NCI-H2107 (cell line): Measurements from ENCODE around the gene GLO1.

Experiments used
- DNase-seq: peaks from one replicate; lab custom pipeline; 2025; lab: John Stamatoyannopoulos, UW

The GLO1 gene

DNA sequence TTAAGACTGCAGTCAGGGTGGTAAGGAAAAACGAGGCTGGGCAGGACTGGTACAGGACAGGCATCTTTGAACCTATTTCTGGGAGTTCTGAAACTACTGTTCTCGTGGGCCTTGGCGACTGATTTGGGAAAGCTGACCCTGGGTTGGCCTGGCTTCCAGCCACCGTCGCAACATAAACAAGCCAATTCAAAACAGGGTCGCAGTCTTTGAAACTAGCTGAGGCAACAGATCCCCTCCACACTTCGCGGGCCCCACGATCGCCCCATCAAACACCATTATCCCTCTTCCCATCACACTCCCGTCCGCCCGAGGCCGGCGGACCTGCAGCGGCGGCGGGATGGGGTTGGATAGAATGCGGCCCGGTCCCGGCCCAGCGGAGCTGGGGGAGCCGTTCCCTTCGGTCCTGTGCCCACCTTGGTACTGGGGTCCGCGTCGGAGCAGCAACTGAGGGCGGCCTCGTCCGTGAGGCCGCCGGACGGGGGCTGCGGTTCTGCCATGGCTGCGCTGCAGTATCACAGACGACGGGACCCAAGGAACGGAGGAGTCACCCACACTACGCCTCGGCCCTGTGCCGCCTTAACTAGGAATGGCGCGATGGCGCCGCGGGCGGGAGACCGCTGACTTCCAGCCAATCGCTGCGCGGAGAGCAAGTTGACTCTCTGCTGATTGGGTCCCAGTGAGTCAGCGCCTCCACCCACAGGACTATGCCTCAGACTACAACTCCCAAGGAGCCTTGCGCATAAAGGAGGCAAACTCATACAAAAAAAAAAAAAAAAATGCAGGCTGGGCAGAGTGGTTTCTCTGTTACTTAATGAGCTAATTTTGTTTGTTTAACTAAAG, at the start of gene GLO1:
Gene GLO1 (minus strand): TSS at position 588 of the 840 bp plus-strand sequence. CDS start 91 bp downstream, at position 497.
- DNase-seq, result peak; percentile 82

DNA sequence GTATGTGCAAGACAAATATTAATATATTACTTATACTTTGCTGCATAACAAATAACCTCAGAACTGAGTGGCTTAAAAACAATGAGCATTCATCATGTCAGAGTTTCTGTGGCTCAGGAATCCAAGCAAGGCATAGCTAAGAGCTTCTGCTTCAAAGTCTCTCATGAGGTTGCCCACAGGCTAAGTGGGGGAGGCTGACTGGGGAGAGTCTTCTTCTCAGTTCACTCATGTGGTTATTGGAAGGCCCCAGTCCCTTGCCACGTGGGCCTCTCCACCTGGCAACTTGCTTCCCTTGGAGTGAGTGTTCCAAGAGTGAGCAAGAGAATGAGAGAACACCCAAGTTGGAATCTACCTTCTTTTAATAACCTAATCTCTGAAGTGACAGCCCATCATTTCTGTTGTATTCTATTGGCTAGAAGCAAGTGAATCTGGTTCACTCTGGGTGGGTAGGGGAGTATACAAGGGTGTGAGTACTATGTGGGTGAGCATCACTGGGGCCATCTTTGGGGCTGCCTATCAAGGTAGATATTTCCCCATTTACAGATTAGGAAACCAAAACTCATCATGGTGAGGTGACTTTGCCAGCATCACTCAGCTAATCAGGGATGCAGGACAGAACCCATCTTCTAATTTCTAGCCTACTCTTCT, 48.1 kb upstream of the GLO1 start:
- no peak for DNase-seq

DNA sequence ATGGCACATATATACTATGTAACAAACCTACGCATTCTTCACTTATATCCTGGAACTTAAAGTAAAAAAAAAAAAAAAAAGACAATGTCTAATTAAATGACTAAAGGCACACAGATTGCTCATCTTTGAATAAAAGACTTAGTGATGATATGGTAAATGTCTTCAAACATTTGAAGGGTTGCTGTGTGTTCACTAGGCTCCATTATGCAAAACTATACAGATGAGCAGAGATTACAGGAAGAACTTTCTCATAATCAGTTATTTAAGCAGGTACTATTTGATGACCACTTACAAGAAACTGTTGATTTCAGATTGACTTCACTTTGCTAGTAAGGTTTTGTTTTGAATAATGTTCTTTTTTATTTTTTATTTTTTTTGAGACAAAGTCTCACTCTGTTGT, 46.5 kb upstream of the GLO1 start:
- DNase-seq, result no peak

DNA sequence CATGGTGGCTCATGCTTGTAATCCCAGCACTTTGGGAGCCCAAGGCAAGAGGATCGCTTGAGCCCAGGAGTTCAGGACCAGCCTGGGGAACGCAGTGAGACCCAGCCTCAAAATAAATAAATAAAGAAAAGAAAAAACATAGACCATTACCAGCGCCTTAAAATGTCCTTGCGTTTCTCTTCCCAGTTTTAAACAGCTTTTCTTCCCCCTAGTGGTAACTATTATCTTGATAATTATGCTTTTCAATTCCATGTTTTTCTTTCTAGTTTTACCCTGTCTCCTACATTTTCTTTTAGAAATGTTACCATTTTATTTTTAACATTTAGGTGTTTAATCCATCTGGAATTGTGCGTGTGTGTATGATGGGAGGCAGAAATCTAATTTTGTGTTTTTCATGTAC, 36.6 kb upstream of the GLO1 start:
- no peak for DNase-seq

DNA sequence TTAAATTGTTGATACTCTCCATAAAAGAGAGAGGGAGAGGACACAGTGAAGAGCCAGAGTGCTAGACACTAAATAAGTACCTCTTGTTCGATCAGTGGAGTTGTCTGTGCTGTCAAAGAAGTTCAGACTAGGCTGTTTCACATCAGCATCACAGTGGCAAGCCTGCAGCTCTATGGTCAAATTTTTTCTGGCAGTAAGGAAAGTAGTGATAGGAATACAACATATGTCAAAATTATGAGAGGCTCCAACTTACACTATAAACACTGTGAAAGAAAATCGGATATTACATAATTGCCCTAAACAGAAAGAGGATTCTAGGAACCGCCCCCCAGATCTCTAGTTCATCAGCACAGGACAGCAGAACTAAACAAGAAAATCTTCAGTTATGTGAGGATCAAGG, 35.3 kb upstream of the GLO1 start:
- DNase-seq, result no peak

DNA sequence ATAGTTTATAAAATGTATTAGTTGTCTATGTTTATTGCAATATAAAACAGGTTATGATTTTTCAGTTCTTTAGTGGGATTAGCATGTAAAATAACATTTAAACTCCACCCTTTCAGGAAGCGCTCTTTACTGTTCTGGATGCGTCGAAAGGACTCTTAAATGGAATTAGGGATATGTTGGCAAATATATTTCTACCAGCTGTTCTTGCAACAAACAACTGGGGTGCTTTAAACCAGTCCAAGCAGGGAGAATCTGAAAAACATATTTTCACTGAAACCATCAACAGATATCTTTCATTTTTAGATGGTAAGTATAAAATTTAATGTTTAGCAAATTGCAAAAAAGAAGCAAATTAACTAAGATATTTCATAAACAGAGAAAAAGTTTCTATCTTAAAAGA, 34.0 kb upstream of the GLO1 start:
- no peak for DNase-seq

DNA sequence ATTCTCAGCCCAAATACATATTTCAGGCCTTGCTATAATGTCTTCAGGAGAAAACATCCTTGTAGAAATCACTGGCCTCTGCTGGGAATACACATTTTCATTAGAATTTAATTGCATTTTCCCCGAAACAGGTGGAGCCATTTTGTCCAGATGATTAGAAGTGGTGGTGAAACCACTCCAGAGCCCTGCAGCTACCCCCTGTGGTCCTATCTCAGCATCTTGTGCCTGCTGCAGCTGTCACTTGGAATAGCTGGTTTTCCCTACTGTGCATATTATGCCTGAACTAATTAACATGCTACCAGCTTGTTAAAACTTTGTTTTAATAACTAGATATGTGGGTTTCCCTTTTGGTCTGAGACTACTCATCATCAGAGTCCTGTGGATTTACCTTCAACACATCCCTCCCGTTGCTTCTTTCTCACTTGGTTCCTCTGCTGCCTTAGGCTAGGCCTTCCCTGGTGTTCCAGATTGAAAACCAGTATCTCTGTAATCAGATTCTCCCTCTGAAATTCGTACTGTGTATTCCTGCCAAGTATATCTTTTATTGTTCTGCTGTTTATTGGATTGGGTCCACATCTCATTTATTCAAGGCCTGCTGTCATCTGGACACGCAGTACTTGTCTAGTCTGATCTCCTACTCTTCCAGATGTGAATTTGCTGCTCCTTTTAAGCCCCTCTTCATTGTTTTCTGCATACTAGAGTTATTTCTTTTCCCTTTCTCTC, 27.4 kb upstream of the GLO1 start:
- no peak for DNase-seq

DNA sequence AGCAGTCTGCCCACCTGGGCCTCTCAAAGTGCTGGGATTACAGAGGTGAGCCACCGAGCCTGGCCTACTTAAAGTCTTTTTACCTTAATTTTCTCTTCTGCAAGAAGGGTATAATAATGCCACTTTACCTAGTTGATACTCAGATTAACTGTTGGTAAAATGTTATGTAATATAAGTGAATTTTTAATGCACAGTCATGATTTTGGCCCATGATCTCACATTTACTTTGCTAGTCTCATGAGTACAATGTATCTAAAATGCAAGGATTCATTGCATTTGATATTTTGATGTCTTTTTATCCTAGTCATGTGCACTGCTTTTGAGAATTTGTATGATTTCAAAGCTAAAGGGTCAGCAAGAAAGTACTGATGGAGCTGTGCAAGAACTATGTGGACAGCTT, 25.3 kb upstream of the GLO1 start:
- no peak for DNase-seq

DNA sequence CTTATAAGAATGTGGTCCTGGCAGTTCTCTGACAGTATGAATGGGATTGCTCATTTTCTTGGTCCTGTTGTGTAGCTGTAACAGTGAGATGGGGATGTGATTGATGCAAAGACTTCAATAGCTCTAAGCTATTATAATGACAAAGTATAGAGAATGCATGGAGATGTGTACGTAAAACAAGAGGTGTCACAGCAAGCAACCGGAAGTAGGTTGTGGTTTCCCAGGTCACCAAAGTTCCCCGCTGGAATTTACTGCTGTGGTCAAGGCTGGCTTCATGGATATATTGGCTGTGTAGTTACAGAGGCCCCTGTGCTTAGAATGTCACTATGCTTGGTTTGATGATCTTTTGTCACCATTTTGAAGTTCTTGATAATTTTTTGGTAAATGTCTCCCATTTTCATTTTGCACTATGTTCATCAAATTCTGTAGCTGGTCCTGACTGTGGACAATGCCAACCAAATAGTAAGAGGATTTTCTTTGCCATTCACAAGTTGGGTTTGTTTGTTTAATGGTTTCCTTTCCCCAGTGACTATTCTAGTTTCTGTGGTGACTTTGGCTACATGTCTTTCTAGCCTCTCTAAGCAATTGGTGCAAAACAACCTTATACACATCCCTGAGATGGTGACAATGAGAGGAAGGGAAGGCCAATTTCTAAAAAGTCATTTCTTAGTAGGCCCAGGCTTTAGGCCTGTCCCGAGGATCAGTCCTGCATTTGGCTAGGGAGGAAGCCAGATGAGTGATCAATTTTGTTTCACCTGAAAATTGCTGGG, 22.7 kb upstream of the GLO1 start:
- DNase-seq, result no peak

DNA sequence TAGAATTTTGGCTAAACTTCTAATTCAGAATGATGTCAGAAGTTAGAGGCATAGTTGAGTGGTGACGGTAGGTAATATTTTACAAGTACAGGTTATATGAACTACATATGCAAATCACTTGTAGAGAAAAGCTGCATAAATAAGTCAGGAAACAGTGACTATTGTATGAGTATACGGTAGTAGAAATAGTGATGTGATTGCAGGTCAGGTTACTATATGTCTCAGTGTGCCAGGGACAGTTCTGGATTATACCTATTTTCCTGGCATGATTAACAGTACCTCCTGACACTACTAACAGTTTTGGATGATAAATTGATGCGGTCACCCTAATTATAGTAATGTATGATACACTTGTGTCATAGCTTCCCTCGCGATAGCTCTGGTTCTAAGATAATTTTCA, 21.4 kb upstream of the GLO1 start:
- DNase-seq, result no peak

DNA sequence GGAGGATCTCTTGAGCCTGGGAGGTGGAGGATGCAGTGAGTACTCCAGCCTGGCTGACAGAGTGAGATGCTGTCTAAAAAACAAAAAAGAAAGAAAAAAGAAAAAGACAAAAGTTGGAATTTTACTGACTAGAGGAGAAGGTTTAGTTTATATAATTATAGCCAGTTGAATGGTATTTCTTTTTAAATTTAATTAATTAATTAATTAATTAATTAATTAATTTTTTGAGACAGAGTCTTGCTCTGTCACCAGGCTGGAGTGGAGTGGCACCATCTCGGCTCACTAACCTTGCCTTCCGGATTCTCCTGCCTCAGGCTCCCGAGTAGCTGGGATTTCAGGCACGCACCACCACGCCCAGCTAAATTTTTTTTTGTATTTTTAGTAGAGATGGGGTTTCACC, 20.8 kb upstream of the GLO1 start:
- no peak for DNase-seq

DNA sequence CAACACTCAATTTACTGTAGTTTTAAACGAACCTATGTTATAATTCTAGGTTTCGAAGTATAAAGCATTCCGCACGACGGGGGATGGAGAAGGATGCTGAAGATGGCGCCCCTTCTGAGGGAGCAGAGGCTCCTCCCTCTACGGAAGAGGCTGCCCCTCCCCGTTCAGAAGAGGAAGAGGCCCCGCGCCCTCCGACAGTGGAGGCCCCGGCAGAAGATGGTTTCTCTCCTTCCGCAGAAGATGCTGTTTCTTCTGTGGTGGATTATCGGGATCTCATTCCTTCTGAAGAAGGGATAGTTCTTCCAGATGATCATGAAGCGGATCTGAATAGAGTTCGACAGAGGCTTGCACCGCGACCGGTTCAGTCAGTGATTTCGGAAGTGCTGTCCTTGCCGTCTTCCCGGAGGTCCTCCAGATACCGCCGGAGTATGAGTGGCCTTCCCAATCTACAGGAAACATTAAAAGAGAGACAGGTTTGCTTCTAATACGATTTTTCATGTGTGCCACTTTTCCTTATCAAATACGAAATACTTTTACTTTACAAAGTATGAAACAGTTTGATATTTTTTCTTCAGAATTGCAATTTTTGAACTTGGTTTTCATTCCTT, 19.9 kb upstream of the GLO1 start:
- DNase-seq, result no peak

DNA sequence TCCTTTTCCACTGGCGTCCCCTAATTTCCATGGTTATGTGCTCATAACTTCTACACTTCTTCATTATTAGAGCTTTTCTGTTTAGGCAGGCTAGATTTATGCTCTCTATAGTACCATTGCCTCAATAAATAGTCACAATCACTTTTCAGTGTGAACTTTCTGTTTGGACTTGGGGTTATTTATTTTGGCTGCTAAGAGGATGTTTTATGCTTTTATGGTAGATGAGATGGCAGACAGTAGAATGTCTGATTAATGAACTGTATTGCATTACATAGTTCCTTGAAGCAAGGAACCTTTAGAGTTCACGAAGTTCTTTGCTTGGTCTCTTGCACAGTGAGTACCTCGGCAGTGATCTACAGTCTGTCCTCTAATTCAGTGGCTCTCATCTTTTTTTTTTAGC, 19.1 kb upstream of the GLO1 start:
- no peak for DNase-seq

DNA sequence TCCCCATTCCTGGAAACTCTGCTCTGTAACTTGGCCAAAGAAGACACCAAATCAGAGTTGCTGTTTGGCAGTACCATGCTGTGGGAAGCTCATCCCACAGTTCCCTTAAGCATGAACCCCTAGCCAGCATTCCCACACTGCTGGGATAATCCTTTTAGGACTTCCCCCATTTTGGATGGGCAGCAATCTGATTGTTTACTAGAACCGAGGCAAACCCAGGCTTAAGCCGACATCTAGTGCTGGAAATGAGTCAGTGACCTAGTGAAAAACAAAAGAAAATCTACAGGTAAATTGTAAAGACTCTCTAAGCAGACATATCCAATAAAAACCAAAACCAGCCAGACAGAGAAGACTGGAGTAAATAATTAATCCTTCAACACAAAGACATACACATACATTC, 17.4 kb upstream of the GLO1 start:
- no peak for DNase-seq

DNA sequence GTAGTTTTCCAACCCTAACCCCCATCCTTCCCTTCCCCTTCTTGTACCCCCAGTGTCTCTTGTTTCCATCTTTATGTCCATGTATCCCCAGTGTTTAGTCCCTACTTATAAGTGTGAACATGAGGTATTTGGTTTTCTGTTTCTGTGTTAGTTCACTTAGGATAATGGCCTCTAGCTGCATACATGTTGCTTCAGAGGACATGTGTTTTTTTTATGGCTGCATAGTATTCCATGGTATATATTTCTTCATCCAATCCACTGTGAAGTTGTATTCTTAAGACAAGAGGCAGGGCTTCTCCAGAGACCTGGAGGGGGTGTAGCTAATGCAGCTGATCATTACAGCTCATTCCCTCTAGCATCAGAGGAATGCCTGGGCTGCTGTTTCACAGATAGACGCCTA, 16.4 kb upstream of the GLO1 start:
- DNase-seq, result no peak

DNA sequence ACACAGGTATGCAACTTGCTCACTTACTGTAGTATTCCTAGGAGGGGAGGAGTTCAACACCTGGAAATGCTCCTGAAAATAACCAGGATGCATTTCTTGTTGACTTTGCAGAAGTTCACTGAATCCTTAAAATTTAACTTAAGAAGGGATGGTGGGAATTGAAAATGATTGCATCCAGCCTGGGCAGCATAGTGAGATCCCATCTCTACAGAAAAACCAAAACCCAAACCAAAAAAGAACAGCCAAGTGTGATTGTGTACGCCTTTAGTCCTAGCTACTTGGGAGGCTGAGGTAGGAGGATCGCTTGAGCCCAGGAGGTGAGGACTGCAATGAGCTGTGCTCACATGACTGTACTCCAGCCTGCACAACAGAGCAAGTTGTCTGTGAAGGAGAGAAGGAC, 13.9 kb upstream of the GLO1 start:
- DNase-seq, result no peak

DNA sequence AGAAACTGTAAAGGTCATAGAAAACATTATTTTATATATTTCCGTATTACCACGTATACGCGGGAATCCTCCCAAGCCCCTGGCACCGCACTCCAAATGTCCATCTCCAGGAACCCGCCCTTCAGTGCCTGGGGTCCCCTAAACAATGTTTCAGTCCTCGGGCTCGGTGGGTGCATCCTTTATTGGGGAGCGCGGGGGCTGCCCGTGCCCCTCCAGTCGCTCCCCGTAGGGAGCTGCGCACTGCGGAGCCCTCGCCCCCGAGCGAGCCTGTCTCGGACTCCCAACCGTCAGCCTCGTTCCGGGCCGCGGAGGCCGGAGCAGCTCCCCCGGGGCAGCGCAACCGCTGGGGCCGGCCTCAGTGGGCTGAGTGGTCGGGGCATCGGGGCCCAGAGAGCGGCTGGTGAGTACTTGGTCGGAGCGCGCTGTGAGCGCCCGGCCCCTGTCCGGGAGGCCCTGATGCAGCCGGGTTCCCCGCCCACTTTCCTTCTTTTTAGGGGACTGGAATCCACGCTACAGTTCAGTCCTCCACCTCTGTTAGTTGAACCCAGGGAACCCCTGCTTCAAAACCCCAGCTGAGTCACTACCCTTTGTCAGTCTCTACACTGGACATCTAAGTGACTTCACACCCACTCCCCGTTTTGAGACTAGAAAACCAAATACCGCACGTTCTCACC, 12.2 kb upstream of the GLO1 start, which contains the start of gene DNAH8:
Gene DNAH8 (plus strand): TSS at position 296 of the 674 bp plus-strand sequence. CDS start 7,499 bp downstream, outside the sequence.
- DNase-seq, result no peak

DNA sequence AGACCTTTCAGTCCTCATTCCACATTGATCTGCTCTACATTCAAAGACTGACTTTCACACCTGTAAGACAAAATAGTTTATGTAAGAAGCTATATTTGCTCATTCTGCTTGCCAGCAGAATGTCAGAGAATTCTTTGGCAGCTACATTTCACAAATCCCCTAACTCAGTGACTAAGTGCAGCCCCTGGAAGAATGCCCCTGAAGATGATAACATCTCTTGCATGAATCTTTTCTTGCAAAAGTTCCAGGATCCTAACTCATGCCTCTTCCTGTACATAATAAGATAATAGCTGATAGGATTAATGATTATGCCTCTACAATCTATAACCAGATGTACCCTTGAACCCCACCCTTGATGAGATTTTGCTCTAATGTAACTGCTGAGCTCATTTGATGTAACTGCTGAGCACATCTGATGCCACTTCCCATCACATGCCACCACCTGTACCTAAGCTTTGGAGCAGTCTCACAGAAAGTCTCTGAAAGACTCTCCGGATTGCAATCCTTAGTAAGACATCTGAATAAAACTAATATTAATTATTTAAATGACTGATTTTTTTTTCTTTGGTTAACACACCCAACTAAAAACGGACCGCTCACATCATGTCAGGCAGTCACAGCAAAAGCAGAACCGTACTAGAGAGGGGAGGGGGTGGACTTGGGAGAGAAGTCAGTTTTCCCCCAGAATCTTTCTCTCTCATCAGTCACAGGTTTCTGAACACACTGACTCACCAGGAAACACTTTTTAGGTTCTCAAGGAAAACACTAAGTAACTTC, 11.5 kb upstream of the GLO1 start:
- DNase-seq, result no peak

DNA sequence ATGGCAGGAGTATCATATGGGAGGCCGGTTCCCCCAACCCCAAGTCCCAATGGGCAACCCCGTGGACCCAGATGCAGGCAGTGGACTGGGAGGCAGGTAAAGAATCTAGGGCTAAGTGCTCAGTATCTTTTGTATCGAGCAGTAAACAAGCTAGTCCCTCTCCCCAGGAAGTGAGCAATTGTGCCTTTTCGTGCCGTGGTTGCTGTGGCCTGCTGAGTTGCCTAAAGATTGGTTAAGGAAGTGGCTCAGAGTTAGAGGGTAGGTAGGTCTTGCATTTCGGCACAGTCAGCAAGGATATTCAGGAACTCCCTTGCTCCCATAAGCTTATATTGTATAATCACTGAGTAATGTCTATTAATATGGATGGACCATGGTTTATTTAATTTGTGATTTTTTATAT, 10.9 kb upstream of the GLO1 start:
- no peak for DNase-seq

DNA sequence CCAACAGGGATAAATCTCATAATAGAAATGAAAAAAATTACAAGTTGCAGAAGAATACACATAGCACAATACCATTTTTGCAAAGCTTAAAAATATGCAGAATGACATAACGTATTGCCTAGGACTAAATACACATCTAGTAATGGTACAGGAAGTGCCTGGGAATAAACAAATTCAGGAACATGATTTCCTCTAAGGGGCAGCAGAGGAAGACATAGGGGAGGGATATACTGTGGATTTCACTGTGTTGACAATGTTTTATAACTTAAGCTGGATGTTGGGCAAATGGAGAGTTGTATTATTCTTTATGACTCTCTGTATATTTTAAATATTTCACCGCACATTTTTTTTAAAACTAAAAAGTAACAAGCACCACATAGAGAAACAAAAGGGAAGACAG, 5.6 kb upstream of the GLO1 start:
- no peak for DNase-seq
